ENCODE results near the gene TMEM201. TPM values are rescaled to one million over a fixed set of nuclear protein-coding genes. Genes with fewer than 3 reads are reported as not detected.

The TMEM201 gene
- total RNA-seq, 1 donor from 2014 or later = 26.0 TPM

GRCh38 chr1:9653491-9654050, 64.9 kb downstream of the TMEM201 start:
- DNase-seq (ENCODE audit: extremely low spot score, unreplicated experiment) = no peak
- Mint-ChIP-seq H3K4me3 (peak overlapping the region; percentile 66), H3K27me3 (peaks cover 69% of the 10 kb centered on the region), H3K27ac (no peak overlapping the region), H3K9me3 (no peaks in the 10 kb centered on the region), H3K4me1 (ENCODE audit: unreplicated experiment) (peaks cover 4% of the 10 kb centered on the region), H3K36me3 (no peaks in the 10 kb centered on the region)
- no peak for TF ChIP-seq CTCF (conservative IDR thresholded peaks at IDR 0.05)

GRCh38 chr1:9654051-9654833, 65.5 kb downstream of the TMEM201 start:
- no peaks in the 10 kb centered on the region for H3K36me3 Mint-ChIP-seq
- H3K9me3 Mint-ChIP-seq = no peaks in the 10 kb centered on the region
- peaks cover 65% of the 10 kb centered on the region for H3K27me3 Mint-ChIP-seq
- H3K4me1 Mint-ChIP-seq (ENCODE audit: unreplicated experiment) = peaks cover 4% of the 10 kb centered on the region
- no peak overlapping the region for H3K27ac Mint-ChIP-seq
- H3K4me3 Mint-ChIP-seq = peak overlapping the region; percentile 51
- TF ChIP-seq CTCF (conservative IDR thresholded peaks at IDR 0.05) = no peak
- no peak for DNase-seq (ENCODE audit: extremely low spot score, unreplicated experiment)

GRCh38 chr1:9654834-9655723, 66.4 kb downstream of the TMEM201 start:
- no peaks in the 10 kb centered on the region for H3K36me3 Mint-ChIP-seq
- H3K4me1 Mint-ChIP-seq (ENCODE audit: unreplicated experiment) = peaks cover 8% of the 10 kb centered on the region
- no peaks in the 10 kb centered on the region for H3K9me3 Mint-ChIP-seq
- no peak overlapping the region for H3K4me3 Mint-ChIP-seq
- H3K27me3 Mint-ChIP-seq = peaks cover 60% of the 10 kb centered on the region
- DNase-seq (ENCODE audit: extremely low spot score, unreplicated experiment) = no peak
- H3K27ac Mint-ChIP-seq = no peak overlapping the region
- TF ChIP-seq CTCF (conservative IDR thresholded peaks at IDR 0.05) = no peak

GRCh38 chr1:9655836-9656235, 67.1 kb downstream of the TMEM201 start:
- Mint-ChIP-seq H3K4me3 (no peak overlapping the region), H3K36me3 (no peaks in the 10 kb centered on the region), H3K4me1 (ENCODE audit: unreplicated experiment) (peaks cover 8% of the 10 kb centered on the region), H3K27ac (no peak overlapping the region), H3K9me3 (no peaks in the 10 kb centered on the region), H3K27me3 (peaks cover 59% of the 10 kb centered on the region)
- TF ChIP-seq CTCF (conservative IDR thresholded peaks at IDR 0.05) = no peak
- DNase-seq (ENCODE audit: extremely low spot score, unreplicated experiment) = no peak

GRCh38 chr1:9657521-9658032, 68.9 kb downstream of the TMEM201 start:
- DNase-seq (ENCODE audit: extremely low spot score, unreplicated experiment) = no peak
- no peak for TF ChIP-seq CTCF (conservative IDR thresholded peaks at IDR 0.05)
- Mint-ChIP-seq H3K4me1 (ENCODE audit: unreplicated experiment) (peaks cover 3% of the 10 kb centered on the region), H3K27me3 (peaks cover 53% of the 10 kb centered on the region), H3K9me3 (no peaks in the 10 kb centered on the region), H3K36me3 (no peaks in the 10 kb centered on the region), H3K4me3 (no peak overlapping the region), H3K27ac (no peak overlapping the region)
